DND-41 (cell line): ENCODE results near the gene DSCAML1.

ENCODE experiments used
- ATAC-seq: fragments of 200-7000 bp; cut with Tn5 transposase; 3 replicates; pipeline ENCODE4 v1.9.1; 2021; ENCODE audit warnings: low read depth; ENCODE audit not compliant: insufficient read depth
- DNase-seq: peaks from one replicate; pipeline ENCODE4 v3.0.0-alpha.2; 2020
- H2AFZ ChIP-seq: 2 replicates; pipeline ENCODE4 v1.6.0; 2012; ENCODE audit warnings: low read depth, low read length
- H3K27ac ChIP-seq: 2 replicates; pipeline ENCODE4 v1.5.1; 2012; ENCODE audit warnings: low read length, inconsistent platforms
- H3K27me3 ChIP-seq: fragments of 200-600 bp; sonication (generic); 2 replicates; pipeline ENCODE4 v1.6.0; 2012; ENCODE audit warnings: low read length, mild to moderate bottlenecking, inconsistent platforms; ENCODE audit not compliant: insufficient read depth, poor library complexity
- H3K36me3 ChIP-seq: 2 replicates; pipeline ENCODE4 v1.5.1; 2012; ENCODE audit warnings: low read length, inconsistent platforms; ENCODE audit not compliant: insufficient read depth
- H3K4me1 ChIP-seq: 2 replicates; pipeline ENCODE4 v1.5.1; 2012; ENCODE audit warnings: mild to moderate bottlenecking, low read length; ENCODE audit not compliant: insufficient read depth
- H3K4me2 ChIP-seq: 2 replicates; pipeline ENCODE4 v1.6.0; 2012; ENCODE audit warnings: mild to moderate bottlenecking, moderate library complexity, low read length, inconsistent platforms; ENCODE audit not compliant: insufficient read depth
- H3K4me3 ChIP-seq, 2 experiments: fragments of 200-600 bp in 1 of 2; shearing (Covaris generic) in 1 of 2; 2 replicates each; pipeline ENCODE4 v1.5.1; 2012 to 2016; ENCODE audit warnings: inconsistent platforms in 2 of 2, low read length in 2 of 2, mild to moderate bottlenecking in 2 of 2, low read depth in 1 of 2, moderate library complexity in 1 of 2
- H3K79me2 ChIP-seq: 2 replicates; pipeline ENCODE4 v1.6.0; 2012; ENCODE audit warnings: low read length, inconsistent platforms; ENCODE audit not compliant: insufficient read depth
- H3K9ac ChIP-seq: 2 replicates; pipeline ENCODE4 v1.6.0; 2012; ENCODE audit warnings: low read depth, mild to moderate bottlenecking, inconsistent platforms, low read length, moderate library complexity
- H3K9me3 ChIP-seq: 2 replicates; pipeline ENCODE4 v1.5.1; 2012; ENCODE audit warnings: low read length, moderate library complexity, mild to moderate bottlenecking, inconsistent platforms; ENCODE audit not compliant: insufficient read depth, severe bottlenecking
- H4K20me1 ChIP-seq: 2 replicates; pipeline ENCODE4 v1.6.0; 2012; ENCODE audit warnings: low read length; ENCODE audit not compliant: insufficient read depth
- CTCF ChIP-seq: IDR thresholded peaks from 2 replicates; pipeline ENCODE4 v1.5.1; 2012; ENCODE audit warnings: borderline replicate concordance, low read length, moderate library complexity, mild to moderate bottlenecking; ENCODE audit not compliant: poor library complexity, severe bottlenecking; ENCODE audit errors: extremely low read depth
- EZH2 ChIP-seq: IDR thresholded peaks from 3 replicates; pipeline ENCODE4 v1.6.1; 2012; ENCODE audit warnings: borderline replicate concordance, low read depth, mild to moderate bottlenecking, moderate library complexity, low read length, inconsistent platforms; ENCODE audit not compliant: severe bottlenecking

The DSCAML1 gene

GRCh38 chr11:117795638-117796455, 1.2 kb downstream of the DSCAML1 start:
- Histone ChIP-seq H3K4me3 (no peak overlapping the region), H3K9ac (no peak overlapping the region), H3K4me1 (no peaks in the 10 kb centered on the region), H3K4me2 (no peak overlapping the region), H3K79me2 (no peaks in the 10 kb centered on the region), H4K20me1 (peaks cover 7% of the 10 kb centered on the region; the same call in 1 of the 2 replicates), H3K36me3 (peaks cover 3% of the 10 kb centered on the region; the same call in 1 of the 2 replicates), H3K27me3 (no peaks in the 10 kb centered on the region), H2AFZ (no peak overlapping the region), H3K9me3 (no peaks in the 10 kb centered on the region), H3K27ac (no peak overlapping the region)
- no peak for TF ChIP-seq EZH2
- TF ChIP-seq CTCF: no peak
- ATAC-seq (no peak), DNase-seq (no peak)

GRCh38 chr11:117794772-117795629, 2.0 kb downstream of the DSCAML1 start:
- no peaks in the 10 kb centered on the region for H3K79me2 ChIP-seq
- no peak for ATAC-seq
- no peak overlapping the region for H2AFZ ChIP-seq
- H4K20me1 ChIP-seq: peaks cover 7% of the 10 kb centered on the region; the same call in 1 of the 2 replicates
- DNase-seq: no peak
- H3K9me3 ChIP-seq: no peaks in the 10 kb centered on the region
- no peaks in the 10 kb centered on the region for H3K27me3 ChIP-seq
- TF ChIP-seq CTCF (no peak), EZH2 (no peak)
- no peak overlapping the region for H3K9ac ChIP-seq
- no peak overlapping the region for H3K4me3 ChIP-seq
- H3K4me1 ChIP-seq: no peaks in the 10 kb centered on the region
- H3K4me2 ChIP-seq: no peak overlapping the region
- H3K36me3 ChIP-seq: peaks cover 3% of the 10 kb centered on the region; the same call in 1 of the 2 replicates
- H3K27ac ChIP-seq: no peak overlapping the region

- H3K79me2 ChIP-seq: no peaks in the 10 kb centered on the region
- no peaks in the 10 kb centered on the region; the same call in 1 of the 2 replicates for H3K36me3 ChIP-seq
- H3K4me3 ChIP-seq: no peak overlapping the region
- TF ChIP-seq CTCF: no peak
- no peak for TF ChIP-seq EZH2
- no peaks in the 10 kb centered on the region for H3K9me3 ChIP-seq
- no peak for ATAC-seq
- DNase-seq: no peak
- no peak overlapping the region for H3K27ac ChIP-seq
- H3K4me2 ChIP-seq: no peak overlapping the region
- no peak overlapping the region for H3K9ac ChIP-seq
- no peaks in the 10 kb centered on the region for H3K4me1 ChIP-seq
- H3K27me3 ChIP-seq: no peaks in the 10 kb centered on the region
- H4K20me1 ChIP-seq: peaks cover 2% of the 10 kb centered on the region; the same call in 1 of the 2 replicates
- H2AFZ ChIP-seq: no peak overlapping the region
Observed at GRCh38 chr11:117794135-117794534, 2.9 kb downstream of the DSCAML1 start.
